SIG-M5 treated with dmso at 0.1 percent for 504 hours (cell line): ENCODE measurements around the gene MDH1B.
"Not testable (repeated sequence)": the region's sequence is repeated elsewhere in the genome, so short reads cannot be mapped to it uniquely, and the experiment has no call there.

Experiments used
- DNase-seq: peaks from one replicate; lab custom pipeline; 2025; ENCODE audit not compliant: unreplicated experiment; lab: John Stamatoyannopoulos, UW

MDH1B gene

DNA sequence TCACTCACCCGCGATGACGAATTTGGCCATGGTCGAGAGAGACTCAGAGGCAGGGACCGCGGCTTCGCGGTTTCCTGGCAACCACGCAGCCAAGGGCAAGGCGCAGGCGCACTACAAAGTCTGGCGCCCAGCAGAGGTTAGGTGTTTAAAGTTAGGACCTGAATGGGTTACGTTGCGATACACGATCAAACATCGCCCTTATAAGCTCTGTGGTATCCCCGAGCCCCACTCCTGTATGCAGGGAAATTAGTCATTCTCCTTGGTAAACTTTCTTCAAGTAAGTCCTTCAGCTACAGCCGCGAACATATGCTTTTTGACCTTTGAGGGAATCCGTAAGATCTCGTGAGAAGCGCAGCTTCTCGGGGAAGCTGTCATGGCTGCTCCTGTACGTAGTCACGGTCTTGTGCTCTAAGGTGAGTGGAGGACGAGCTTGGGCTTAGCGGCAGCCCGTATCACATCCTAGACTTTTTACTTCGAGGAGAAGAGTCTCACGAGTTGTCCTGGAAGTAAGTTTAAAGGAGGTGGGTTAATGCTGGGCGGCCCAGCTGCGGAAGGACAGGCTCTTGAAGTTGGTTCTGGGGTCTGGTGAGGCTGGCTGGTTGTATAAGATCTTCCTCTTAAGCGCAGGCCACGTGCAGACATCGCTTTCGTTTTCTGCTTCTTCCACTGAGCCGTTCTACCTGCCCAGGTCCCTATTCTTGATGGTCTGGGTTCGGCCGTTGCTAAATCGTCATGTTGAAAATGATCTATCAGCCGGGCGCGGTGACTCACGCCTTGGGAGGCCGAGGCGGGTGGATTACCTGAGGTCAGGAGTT, at the start of gene MDH1B, which contains the start of gene FASTKD2:
MDH1B (minus strand) TSS at position 87 of the 815 bp plus-strand sequence; CDS start at position 30, 57 bp downstream.
FASTKD2 (plus strand) TSS at position 365 of the 815 bp plus-strand sequence. CDS start 1,088 bp downstream, outside the sequence.
- DNase-seq: peak; percentile 90

DNA sequence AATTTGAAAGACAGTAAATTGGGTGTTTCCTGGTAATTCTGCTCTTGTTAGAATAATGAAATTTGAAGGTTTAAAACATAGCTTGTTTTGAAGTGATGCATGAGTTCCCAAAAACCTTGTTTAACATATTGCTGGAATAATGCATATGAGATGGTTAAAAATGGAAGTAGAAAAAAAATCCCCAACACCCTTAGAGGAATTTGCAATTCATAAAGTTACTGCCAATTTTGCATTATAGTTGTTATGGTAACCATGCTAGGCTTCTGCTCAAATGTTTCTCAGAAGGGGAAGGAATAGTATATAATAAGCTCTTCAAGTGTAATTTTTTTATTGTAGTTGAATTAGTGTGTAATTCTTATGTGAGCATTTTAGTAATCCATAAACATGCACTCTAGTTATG, 49.4 kb upstream of the MDH1B start:
- DNase-seq: no peak

DNA sequence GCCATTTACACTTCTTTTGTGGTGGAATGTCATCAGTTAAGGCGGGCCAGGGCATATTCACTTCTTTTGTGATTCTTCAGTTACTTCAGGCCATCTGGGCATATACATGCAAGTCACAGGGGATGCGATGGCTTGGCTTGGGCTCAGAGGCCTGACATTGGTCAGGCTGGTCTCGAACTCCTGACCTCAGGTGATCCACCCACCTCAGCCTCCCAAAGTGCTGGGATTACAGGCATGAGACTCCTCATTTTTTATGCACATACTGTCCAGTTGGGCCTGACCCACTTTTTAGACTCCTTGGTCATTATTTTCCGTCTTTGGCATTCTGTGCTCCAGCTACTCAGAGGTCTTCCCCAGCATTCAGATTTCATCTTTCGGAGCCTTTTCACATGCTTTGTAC, 47.3 kb upstream of the MDH1B start:
- DNase-seq: not testable (repeated sequence)

DNA sequence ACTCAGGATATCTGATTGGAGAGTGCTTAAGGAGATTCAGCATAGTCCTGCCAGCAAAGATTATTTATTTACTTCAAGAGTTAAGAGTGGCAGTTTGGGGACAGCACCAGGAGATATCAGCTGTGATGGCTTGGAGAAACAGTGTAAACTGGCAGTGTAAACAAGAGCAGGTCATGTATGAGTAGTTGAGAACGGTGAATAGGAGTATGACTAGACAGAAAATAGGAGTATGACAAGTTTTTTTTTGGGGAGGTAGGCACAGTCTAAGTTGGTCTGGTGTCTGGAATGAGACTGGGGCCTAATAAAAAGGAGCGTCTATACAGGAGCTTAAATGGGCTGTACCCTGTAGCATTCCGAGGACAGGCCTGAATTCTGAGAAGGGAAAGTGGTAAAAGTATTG, 42.5 kb upstream of the MDH1B start:
- DNase-seq: not testable (repeated sequence)

DNA sequence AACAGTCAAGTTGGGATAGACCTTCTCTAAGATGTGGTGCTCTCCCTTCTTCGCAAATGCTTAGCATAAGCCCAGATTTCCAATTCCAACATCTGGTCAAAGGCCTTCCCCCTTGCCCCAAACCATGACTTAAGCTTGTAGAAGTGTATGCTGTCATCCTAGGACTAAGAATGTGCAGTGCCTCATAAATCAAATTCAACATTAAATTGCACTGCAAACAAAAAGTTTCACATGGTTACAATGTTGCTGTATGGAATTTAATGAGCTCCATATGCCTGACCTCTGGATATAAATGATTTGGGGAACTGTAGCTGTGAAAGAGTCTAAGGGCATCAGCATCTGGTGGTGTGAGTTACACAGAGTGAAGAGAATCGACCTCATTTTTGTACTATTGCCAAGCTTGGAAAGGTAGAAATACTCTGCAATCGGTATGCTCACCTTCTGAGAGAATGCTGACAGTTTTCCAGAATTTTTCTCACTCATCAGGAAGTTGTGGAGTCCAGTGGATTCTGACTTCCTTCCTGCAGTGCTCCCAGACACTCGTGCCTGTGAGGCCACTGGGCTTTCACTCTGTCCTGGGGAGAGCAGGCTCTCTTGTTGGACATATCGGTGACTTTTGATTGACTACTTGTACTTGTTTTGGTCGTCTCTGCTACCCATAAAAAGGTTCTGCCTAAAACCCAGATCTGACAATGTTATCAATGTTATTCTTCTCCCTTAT, 40.9 kb upstream of the MDH1B start:
- no peak for DNase-seq

DNA sequence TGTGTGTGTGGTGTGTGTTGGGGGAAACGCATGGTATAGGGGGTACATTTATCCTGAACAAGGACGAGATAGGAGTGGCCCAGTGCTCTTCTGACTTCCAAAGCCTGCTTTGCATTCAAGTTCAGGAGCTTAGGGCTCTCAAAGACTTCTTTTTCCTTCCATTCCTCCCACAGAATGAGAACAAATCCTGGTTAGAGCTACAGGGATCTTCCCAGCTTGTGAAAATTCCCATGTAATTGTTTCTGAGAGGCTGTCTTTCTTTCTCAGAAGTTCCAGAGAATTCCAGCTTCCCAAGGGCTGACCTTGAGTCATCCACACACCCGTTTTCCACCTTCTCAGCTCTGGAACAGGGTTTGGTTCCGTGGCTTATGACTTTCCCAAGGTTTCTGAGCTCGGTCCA, 39.2 kb upstream of the MDH1B start:
- DNase-seq: no peak

DNA sequence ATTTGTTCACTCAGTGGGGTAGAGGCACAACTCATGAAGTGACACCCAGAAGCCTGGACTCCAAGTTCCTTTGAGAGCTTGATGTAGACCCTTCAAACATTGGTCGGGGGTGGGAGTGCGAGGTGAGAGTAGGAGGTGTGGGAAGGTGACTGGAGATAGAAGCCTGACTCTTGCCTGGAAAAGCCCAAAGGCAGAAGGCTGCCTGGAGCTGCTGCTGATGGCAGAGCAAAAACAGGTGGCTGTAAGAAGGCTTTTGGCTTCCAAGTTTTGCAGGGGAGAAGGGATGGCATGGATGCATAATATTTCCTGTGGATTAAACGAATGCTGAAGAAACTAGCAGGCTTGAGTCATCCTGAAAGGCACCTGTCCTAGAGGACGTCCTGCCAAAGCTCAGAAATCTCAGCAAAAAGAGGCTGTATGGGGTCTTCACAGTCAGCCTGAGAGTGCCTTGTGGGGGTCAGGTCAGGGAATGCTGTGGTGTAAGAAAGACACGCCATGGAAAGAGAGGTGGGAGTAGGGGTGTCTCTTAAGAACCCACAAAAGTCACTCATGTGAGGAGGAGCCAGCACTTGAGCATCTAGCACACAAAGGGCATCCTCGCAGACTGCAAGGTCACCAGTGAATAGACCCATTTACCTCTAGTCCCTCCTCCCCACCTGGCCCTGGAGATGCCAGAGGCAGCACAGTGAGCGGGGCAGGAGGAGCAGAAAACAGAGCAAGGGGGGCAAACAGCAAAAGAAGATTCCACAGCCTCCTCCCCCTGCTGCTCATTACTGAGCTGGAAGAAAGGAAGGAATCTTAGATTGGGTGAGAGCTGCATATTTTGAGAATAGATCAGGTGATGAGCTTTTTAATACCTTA, 37.8 kb upstream of the MDH1B start:
- DNase-seq: no peak

DNA sequence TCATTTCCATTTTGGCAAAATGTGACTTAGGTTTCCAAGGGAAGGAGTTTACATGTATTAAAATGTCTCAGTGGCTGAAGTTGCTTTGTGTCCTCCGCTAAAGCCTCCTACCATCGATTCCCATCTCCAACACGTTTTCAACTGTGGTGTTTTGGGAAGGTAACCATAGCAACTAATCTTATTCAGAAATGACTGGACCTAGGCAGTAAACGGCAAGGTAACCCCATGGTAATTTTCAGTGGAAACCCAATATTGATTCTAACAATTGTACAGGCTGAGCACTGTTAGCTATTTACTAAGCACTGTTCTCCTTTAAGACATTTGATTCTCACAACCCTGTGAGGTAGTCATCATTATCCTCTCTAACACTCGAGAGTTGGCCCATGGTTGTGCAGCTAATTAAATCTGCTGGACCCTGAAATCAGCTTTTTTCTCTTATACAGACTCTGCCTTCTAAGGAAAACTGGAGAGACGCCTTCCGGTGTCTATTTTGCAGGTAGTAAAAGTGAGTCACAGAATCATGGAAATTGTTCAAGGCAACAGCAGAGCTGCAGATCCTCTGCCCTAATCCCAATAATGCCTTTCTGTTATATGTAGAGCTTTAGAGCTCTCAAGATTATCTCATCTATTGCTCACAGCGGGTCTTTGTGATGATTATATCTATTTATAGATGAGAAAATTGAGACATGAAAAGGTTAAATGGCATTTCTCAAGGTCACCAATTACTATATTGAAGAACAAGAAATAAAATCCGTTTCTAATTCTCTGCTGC, 36.5 kb upstream of the MDH1B start:
- DNase-seq: no peak

DNA sequence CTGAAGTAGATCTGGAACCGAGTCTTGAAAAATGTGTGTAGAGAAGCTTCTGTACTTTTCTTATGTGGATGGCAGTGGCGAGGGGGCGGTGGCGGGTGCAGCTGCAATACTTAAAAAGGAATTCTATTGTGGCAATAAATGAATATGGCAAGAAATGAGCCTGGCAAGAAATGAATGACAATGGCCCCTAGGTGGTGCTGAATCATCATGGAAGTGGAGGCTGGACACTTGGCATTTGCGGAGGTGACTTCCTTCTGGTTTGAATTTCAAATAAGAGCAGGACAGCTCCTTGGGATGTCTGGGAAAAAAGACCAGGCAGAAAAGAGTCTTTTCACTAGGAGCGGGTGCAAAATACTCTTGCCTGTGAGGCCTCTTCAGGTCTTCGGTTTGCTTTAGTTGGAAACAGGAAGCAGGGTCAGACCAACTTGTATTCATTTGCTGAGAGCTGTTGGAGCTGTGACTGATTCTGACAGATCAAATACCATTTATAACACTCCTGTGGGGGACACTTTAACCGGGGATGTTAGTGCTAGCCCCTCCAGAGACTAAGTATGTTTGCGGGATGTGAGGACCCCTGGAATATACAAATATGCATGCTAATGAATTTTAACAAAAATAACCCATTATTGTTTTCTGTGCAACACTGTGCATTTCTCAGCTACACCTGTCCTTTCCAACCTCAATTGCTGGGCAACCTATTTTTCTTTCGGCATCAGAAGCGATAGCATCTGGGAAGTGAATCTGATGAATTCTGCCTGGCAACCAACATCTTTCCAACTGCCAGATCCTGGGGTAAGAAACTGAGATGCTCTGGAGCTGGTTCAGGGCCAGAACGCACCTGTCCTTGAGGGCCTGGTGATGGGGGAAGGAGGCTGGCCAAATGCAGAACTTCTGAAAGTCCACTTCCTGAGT, 35.6 kb upstream of the MDH1B start:
- DNase-seq: peak; percentile 52

DNA sequence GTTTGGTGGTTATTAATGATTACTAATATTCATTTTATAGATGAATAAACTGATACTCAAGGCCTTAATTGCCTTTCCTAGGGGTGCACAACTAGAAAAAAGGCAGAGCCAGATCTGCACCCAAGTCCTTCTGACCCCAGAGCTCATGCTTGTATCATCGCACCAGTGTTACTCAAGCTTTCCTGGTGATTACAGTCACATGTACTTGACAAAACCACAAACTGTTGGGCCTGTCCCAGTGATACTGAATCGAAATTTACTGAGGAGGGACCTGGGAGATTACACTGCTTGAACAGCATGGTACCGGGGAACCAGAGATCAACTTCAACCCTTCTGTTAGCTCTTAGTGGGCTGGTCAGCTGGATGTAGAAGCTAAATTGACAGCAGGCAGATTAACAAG, 34.0 kb upstream of the MDH1B start:
- peak; percentile 77 for DNase-seq

DNA sequence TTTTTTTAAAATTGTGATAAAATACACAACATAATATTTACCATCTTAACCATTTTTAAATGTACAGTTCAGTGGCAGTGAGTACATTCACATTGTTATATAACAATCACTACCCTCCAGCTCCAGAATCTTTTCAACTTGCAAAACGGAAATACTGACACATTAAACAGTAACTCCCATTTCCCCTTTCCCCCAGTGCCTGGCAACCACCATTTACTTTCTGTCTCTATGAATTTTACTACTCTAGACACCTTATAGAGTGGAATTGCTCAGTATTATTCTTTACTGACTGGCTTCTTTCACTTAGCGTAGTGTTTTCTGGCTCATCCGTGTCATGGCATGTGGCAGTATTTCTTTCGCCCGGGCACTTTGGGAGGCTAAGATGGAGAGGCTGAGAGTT, 32.9 kb upstream of the MDH1B start:
- DNase-seq: peak; percentile 78

DNA sequence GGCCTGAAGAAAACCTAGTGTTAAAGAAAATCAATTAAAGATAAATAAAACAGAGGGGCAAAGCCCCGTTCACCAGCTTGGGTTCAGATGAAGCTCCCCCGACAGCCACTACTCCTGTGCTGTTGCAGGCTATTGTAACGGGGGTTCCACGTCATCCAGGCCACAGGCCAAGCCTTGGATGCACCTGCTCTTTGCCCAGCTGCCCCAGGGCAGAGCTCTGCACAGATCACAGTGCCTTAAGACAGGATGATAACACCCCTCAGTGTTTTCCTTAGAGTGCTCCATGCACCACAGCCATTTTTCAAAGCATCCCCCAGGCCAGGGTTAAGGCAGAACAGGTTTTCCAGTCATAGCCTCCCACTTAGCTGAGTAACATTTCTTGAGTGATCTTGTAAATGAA, 32.2 kb upstream of the MDH1B start:
- no peak for DNase-seq

DNA sequence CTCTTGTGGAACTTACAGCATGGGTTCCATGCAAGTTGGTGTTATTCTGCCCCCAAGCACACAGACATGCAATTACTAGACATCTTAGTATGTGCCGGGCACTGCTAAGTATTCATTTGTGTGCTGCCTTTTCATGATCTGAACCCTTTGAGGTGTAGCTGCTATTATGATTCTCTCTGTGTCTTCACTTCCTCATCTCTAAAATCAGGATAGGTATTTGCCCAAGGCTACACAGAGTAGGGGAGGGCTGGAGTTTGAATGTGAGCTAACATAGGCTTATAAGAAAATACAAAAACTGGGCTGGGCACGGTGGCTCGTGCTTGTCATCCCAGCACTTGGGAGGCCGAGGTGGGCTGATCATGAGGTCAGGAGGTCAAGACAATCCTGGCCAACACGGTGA, 27.5 kb upstream of the MDH1B start:
- DNase-seq: no peak

DNA sequence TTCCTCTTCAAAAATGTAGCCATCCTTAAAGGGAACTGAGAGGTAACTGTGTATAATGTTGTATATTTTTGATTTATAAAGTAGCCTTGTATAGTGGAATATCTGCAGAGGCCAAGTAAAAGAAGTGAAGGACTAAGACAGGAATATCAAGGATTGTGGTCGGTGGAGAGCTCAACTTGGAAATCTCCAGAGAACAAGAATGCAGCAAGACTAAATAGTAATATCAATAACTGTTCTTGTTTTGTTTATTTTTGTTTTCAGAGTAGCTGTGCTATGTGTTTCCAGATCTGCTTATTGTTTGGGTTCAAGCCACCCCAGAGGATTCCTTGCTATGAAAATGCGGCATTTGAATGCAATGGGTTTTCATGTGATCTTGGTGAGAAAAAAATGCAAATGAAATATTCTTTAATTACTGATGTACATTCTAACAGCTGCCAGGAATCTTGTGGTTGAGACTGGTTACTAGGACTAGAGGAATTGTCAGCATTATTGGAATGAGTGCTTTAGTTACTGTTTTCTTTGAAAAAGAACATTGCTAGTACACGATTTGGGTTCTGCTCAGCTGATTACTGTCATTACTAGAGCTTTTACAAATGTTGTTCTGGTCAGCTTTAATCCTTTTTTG, 25.3 kb upstream of the MDH1B start:
- DNase-seq: no peak

DNA sequence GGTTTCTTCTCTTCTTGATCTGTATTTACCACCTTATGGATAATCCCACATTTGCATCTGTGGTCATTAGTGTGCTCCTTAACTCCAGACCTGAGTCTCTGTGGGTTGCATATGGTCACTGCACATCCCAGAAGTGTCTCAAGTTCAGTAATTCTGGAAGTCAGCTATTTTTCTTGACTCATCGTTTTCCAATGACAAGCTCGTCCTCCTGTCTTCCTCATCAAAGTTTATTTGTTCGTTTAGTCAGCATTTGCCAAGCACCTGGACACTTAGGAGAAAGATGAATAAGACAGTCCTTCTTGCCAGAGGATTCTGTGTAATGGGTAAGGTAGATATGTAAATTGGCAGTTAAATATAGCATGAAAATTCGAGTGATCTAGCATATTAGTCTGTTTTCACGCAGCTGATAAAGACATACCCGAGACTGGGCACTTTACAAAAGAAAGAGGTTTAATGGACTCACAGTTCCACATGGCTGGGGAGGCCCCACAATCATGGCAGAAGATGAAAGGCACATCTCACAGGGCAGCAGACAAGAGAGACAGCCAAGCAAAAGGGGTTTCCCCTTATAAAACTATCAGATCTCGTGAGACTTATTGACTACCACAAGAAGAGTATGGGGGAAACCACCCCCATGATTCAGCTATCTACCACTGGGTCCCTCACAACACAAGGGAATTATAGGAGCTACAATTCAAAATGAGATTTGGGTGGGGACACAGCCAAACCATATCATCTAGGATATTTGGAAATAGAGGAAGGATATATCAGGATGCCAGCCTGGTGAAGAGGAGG, 19.6 kb upstream of the MDH1B start:
- no peak for DNase-seq

DNA sequence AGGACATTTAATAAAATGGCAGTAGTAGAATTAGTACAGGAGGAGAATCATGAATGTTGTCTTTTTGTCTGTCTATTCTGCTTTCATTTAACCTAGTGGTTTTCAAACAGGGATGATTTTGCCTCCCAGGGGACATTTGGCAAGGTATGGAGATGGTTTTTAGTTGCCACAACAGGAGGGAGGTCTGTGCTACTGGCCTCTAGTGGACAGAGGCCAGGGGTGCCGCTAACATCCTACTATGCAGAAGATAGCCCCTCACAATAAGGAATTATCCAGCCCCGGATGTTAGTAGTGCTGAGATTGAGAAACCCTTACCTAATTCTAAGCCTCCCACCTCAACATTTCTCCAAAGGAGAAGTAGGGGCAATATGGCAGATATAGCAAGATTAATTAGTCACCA, 18.6 kb upstream of the MDH1B start:
- peak; percentile 33 for DNase-seq

DNA sequence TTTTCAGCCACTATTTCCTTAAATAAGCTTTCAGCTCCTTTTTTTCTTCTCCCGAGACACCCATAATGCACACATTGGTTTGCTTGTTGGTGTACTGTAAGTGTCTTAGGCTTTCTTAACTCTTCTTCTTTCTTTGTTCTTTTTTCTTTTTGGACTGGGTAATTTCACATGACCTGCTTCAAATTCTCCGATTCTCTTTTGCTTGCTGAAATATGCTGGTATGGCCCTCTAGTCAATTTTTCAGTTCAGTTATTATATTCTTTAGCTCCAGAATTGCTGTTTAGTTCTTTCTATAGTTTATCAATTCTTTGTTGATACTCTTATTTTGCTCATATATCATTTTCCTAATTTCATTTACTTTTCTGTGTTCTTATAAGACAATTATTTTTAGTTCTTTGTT, 15.5 kb upstream of the MDH1B start:
- DNase-seq: no peak

DNA sequence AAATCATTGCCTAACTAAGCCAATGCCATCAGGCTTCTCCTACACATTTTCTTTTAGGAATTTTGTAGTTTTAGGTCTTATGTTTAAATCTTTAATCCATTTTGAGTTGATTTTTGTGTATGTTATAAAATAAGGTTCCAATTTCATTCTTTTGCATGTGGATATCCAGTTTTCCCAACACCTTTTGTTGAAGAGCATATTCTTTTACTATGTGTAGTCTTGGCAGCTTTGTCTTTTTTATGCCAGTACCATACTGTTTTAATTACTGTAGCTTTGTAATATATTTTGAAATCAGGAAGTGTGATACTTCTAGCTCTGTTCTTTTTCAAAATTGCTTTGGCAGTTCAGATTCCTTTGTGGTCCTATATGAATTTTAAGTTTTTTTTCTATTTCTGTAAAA, 11.3 kb upstream of the MDH1B start:
- DNase-seq: no peak
